OCI-LY1 (cell line): ENCODE data around the gene AIF1L.

ENCODE experiments used
- H2AFZ ChIP-seq: fragments of 200-600 bp; sonication (generic), shearing (Covaris generic); 2 replicates; pipeline ENCODE4 v1.6.0; 2014; ENCODE audit warnings: antibody characterized with exemption, mild to moderate bottlenecking, low read length
- H3F3A ChIP-seq: fragments of 200-600 bp; sonication (generic), shearing (Covaris generic); 2 replicates; pipeline ENCODE4 v1.6.0; 2014; ENCODE audit warnings: mild to moderate bottlenecking, antibody characterized with exemption, low read length, moderate library complexity; ENCODE audit not compliant: insufficient read depth
- H3K27ac ChIP-seq: fragments of 200-600 bp; sonication (generic); 2 replicates; pipeline ENCODE4 v1.5.1; 2014; ENCODE audit warnings: low read length, mixed run types, mild to moderate bottlenecking, low read depth; ENCODE audit not compliant: poor library complexity, severe bottlenecking
- H3K27me3 ChIP-seq: fragments of 200-600 bp; sonication (generic); 2 replicates; pipeline ENCODE4 v1.6.0; 2014; ENCODE audit warnings: antibody characterized with exemption, mild to moderate bottlenecking, low read length, moderate library complexity; ENCODE audit not compliant: insufficient read depth
- H3K36me3 ChIP-seq: fragments of 200-600 bp; sonication (generic); 2 replicates; pipeline ENCODE4 v1.6.1; 2014; ENCODE audit warnings: mild to moderate bottlenecking, antibody characterized with exemption, low read length, moderate library complexity, mixed read lengths; ENCODE audit not compliant: insufficient read depth
- H3K4me1 ChIP-seq: fragments of 200-600 bp; sonication (generic); 2 replicates; pipeline ENCODE4 v1.5.1; 2014; ENCODE audit warnings: mild to moderate bottlenecking, low read length, moderate library complexity; ENCODE audit not compliant: insufficient read depth, severe bottlenecking
- H3K4me2 ChIP-seq: fragments of 200-600 bp; sonication (generic), shearing (Covaris generic); 2 replicates; pipeline ENCODE4 v1.6.1; 2014; ENCODE audit warnings: low read length
- H3K4me3 ChIP-seq: fragments of 200-600 bp; sonication (generic); 2 replicates; pipeline ENCODE4 v1.5.1; 2014; ENCODE audit warnings: low read length, low read depth, mild to moderate bottlenecking, mixed read lengths; ENCODE audit not compliant: poor library complexity, severe bottlenecking
- H3K79me2 ChIP-seq: fragments of 200-600 bp; shearing (Covaris generic); 2 replicates; pipeline ENCODE4 v1.6.1; 2016; ENCODE audit warnings: mixed run types, low read length, mixed read lengths; ENCODE audit not compliant: insufficient read depth
- H3K9ac ChIP-seq: fragments of 200-600 bp; sonication (generic), shearing (Covaris generic); 2 replicates; pipeline ENCODE4 v1.6.1; 2014; ENCODE audit warnings: mild to moderate bottlenecking, low read length, mixed read lengths
- H3K9me2 ChIP-seq: fragments of 200-600 bp; sonication (generic), shearing (Covaris generic); 2 replicates; pipeline ENCODE4 v1.6.1; 2014; ENCODE audit warnings: low read depth, mild to moderate bottlenecking, low read length, mixed read lengths
- H3K9me3 ChIP-seq: fragments of 200-600 bp; shearing (Covaris generic); 2 replicates; pipeline ENCODE4 v1.6.1; 2014; ENCODE audit warnings: low read length, mixed read lengths
- H4K20me1 ChIP-seq: fragments of 200-600 bp; sonication (generic), shearing (Covaris generic); 2 replicates; pipeline ENCODE4 v1.6.0; 2016; ENCODE audit warnings: mild to moderate bottlenecking, low read length; ENCODE audit not compliant: insufficient read depth
- CTCF ChIP-seq: fragments of 200-600 bp; sonication (generic), shearing (Covaris generic); IDR thresholded peaks from 2 replicates; pipeline ENCODE4 v1.5.1; 2017; ENCODE audit warnings: mild to moderate bottlenecking, antibody characterized with exemption, low read length, moderate library complexity, mixed read lengths
- EZH2 ChIP-seq: fragments of 200-600 bp; sonication (generic), shearing (Covaris generic); IDR thresholded peaks from 2 replicates; pipeline ENCODE4 v1.8.0; 2017; ENCODE audit warnings: borderline replicate concordance, mixed run types, mild to moderate bottlenecking, antibody characterized with exemption, low read length, moderate library complexity, mixed read lengths

Gene AIF1L

GRCh38 chr9:131078427-131079366, 17.6 kb upstream of the AIF1L start:
- Histone ChIP-seq H3K9me2 (no peaks in the 10 kb centered on the region), H3K4me3 (no peak overlapping the region), H3K4me1 (no peaks in the 10 kb centered on the region), H3K9ac (no peak overlapping the region), H3K36me3 (no peaks in the 10 kb centered on the region), H3F3A (no peaks in the 10 kb centered on the region), H4K20me1 (no peaks in the 10 kb centered on the region), H3K79me2 (no peaks in the 10 kb centered on the region), H3K4me2 (no peak overlapping the region), H3K27me3 (peaks cover 7% of the 10 kb centered on the region; the same call in 1 of the 2 replicates), H3K27ac (no peak overlapping the region), H2AFZ (no peak overlapping the region), H3K9me3 (no peaks in the 10 kb centered on the region)
- no peak for TF ChIP-seq CTCF
- TF ChIP-seq EZH2, result no peak

- Histone ChIP-seq H3K79me2 (no peaks in the 10 kb centered on the region), H3K4me2 (no peak overlapping the region), H3K27me3 (peaks cover 3% of the 10 kb centered on the region; the same call in 1 of the 2 replicates), H3K9ac (no peak overlapping the region), H3K4me3 (no peak overlapping the region), H2AFZ (no peak overlapping the region), H3F3A (no peaks in the 10 kb centered on the region), H4K20me1 (no peaks in the 10 kb centered on the region), H3K9me3 (no peaks in the 10 kb centered on the region), H3K27ac (no peak overlapping the region), H3K9me2 (no peaks in the 10 kb centered on the region), H3K36me3 (no peaks in the 10 kb centered on the region), H3K4me1 (no peaks in the 10 kb centered on the region)
- no peak for TF ChIP-seq CTCF
- no peak for TF ChIP-seq EZH2
Measured at GRCh38 chr9:131080589-131080988, 15.7 kb upstream of the AIF1L start.

GRCh38 chr9:131081868-131082267, 14.5 kb upstream of the AIF1L start:
- H3K27me3 ChIP-seq, result peaks cover 3% of the 10 kb centered on the region; the same call in 1 of the 2 replicates
- H3K4me1 ChIP-seq, result no peaks in the 10 kb centered on the region
- H3K79me2 ChIP-seq, result no peaks in the 10 kb centered on the region
- H3K27ac ChIP-seq, result no peak overlapping the region
- H3K9me3 ChIP-seq, result no peaks in the 10 kb centered on the region
- no peak overlapping the region for H3K4me3 ChIP-seq
- no peak for TF ChIP-seq CTCF
- no peak for TF ChIP-seq EZH2
- no peak overlapping the region for H2AFZ ChIP-seq
- H3F3A ChIP-seq, result no peaks in the 10 kb centered on the region
- no peaks in the 10 kb centered on the region for H4K20me1 ChIP-seq
- H3K36me3 ChIP-seq, result no peaks in the 10 kb centered on the region
- no peak overlapping the region for H3K9ac ChIP-seq
- no peaks in the 10 kb centered on the region for H3K9me2 ChIP-seq
- H3K4me2 ChIP-seq, result no peak overlapping the region
